ENCODE data around the gene DSG1.

DNA sequence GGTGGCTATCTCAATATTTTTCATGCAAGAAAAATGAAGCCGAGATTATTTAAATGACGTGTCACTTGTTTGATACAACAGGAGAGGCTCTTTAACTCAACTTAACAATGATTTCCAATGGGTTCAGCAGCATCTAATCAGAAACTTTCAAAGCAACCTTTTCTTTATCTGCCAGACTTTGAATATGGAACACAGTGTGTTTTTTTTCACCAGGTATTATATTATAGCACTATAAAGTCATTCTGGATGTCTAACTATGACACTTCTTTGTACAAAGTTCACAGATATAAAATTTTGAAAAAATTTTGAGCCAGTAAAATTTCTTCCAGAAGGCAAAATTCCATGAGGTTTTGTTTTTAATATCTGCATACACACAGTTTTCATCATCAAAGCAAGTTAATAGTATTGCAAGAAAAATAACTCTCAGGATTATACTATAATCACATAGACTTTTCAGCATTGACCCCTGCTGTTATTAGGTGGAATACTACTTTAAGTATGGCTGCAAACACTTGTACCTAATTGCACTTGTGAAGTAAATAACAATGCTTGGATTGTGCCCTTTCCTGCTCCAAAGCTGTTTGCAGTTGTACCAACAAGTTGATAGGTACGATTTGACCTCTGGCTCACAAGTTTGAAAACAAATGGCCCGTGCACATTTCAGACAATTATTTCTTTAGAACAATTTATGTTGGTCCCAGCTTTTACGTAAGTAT lies 44.0 kb upstream of the DSG1 start:
- no peak for TF ChIP-seq CTCF (IDR thresholded peaks at IDR 0.05)
- no peak for TF ChIP-seq POLR2AphosphoS5 (IDR thresholded peaks at IDR 0.05)
- TF ChIP-seq EP300 (IDR thresholded peaks at IDR 0.05) = no peak
- TF ChIP-seq POLR2A (IDR thresholded peaks at IDR 0.05; ENCODE audit: low read depth) = no peak

All from esophagus muscularis mucosa (tissue), 4 donors.